ENCODE data around the gene PPP3CB. TPM values are rescaled to one million over a fixed set of nuclear protein-coding genes. Genes with fewer than 3 reads are reported as not detected.

PPP3CB gene
- total RNA-seq, 3 donors from 2014 or later (not counting 1 experiment from before 2014, with no cell fraction given), result 38.7 to 49.9 (median 41.2) TPM

- Mint-ChIP-seq H3K27me3 (ENCODE audit: low read depth in 2 of 2) (no peaks in the 10 kb centered on the region), H3K36me3 (no peaks in the 10 kb centered on the region), H3K4me3 (no peak overlapping the region), H3K9me3 (no peaks in the 10 kb centered on the region), H3K27ac (peak overlapping the region in 1 of 2 donors; percentile 59), H3K4me1 (peaks cover 5 to 9% of the 10 kb centered on the region in 2 donors)
- H3K27ac ChIP-seq (ENCODE audit: low read length), result no peak overlapping the region
- TF ChIP-seq CTCF (IDR thresholded peaks at IDR 0.05), result no peak
- no peak overlapping the region for H3K4me3 ChIP-seq (ENCODE audit: low read length)
- WGBS (ENCODE audit: insufficient coverage), result 47% methylated on average over 1 of the region's 2 CpGs
- no peaks in the 10 kb centered on the region for H3K9me3 ChIP-seq (ENCODE audit: control insufficient read depth, insufficient read depth, low read length)
- no peaks in the 10 kb centered on the region for H3K27me3 ChIP-seq (ENCODE audit: control insufficient read depth, insufficient read depth, low read length)
- DNase-seq, result peak in 1 of 2 donors; percentile 20
- H3K4me1 ChIP-seq (ENCODE audit: control insufficient read depth, insufficient read depth, low read length), result no peaks in the 10 kb centered on the region
- peak in 1 of 3 donors; percentile 70 for ATAC-seq
- H3K36me3 ChIP-seq (ENCODE audit: control insufficient read depth, insufficient read depth, low read length), result no peaks in the 10 kb centered on the region
- intact Hi-C loops (cut with micrococcal nuclease), result no loop called here
Observed at GRCh38 chr10:73537288-73537687, 41.5 kb upstream of the PPP3CB start.

- Histone ChIP-seq H3K4me3 (ENCODE audit: low read length) (no peak overlapping the region), H3K27me3 (ENCODE audit: control insufficient read depth, insufficient read depth, low read length) (no peaks in the 10 kb centered on the region), H3K4me1 (ENCODE audit: control insufficient read depth, insufficient read depth, low read length) (no peaks in the 10 kb centered on the region), H3K27ac (ENCODE audit: low read length) (no peak overlapping the region), H3K36me3 (ENCODE audit: control insufficient read depth, insufficient read depth, low read length) (no peaks in the 10 kb centered on the region), H3K9me3 (ENCODE audit: control insufficient read depth, insufficient read depth, low read length) (no peaks in the 10 kb centered on the region)
- H3K27me3 Mint-ChIP-seq (ENCODE audit: low read depth in 2 of 2), result no peaks in the 10 kb centered on the region
- no peaks in the 10 kb centered on the region for H3K36me3 Mint-ChIP-seq
- H3K4me3 Mint-ChIP-seq, result no peak overlapping the region
- DNase-seq, result no peak
- peaks cover 5 to 9% of the 10 kb centered on the region in 2 donors for H3K4me1 Mint-ChIP-seq
- intact Hi-C loops (cut with micrococcal nuclease), result no loop called here
- H3K27ac Mint-ChIP-seq, result no peak overlapping the region
- no CpG with 5 or more reads among the region's 1 CpG for WGBS (ENCODE audit: insufficient coverage)
- ATAC-seq, result no peak
- H3K9me3 Mint-ChIP-seq, result no peaks in the 10 kb centered on the region
- no peak for TF ChIP-seq CTCF (IDR thresholded peaks at IDR 0.05)
Observed at GRCh38 chr10:73534857-73535256, 39.0 kb upstream of the PPP3CB start.

GRCh38 chr10:73529089-73529832 is 33.4 kb upstream of the PPP3CB start:
- TF ChIP-seq CTCF (IDR thresholded peaks at IDR 0.05), result peak; percentile 79
- H3K27ac Mint-ChIP-seq, result no peak overlapping the region
- DNase-seq (peak; percentile 20 to 83), ATAC-seq (peak; percentile 81 to 96 (median 96))
- H3K36me3 ChIP-seq (ENCODE audit: control insufficient read depth, insufficient read depth, low read length), result no peaks in the 10 kb centered on the region
- H3K4me3 ChIP-seq (ENCODE audit: low read length), result no peak overlapping the region
- no peak overlapping the region for H3K27ac ChIP-seq (ENCODE audit: low read length)
- no peaks in the 10 kb centered on the region for H3K27me3 ChIP-seq (ENCODE audit: control insufficient read depth, insufficient read depth, low read length)
- no peaks in the 10 kb centered on the region for H3K36me3 Mint-ChIP-seq
- H3K4me3 Mint-ChIP-seq, result no peak overlapping the region
- intact Hi-C loops (cut with micrococcal nuclease), result loop anchor here (1.0 kb wide), 1 partner anchor 115 kb away; no protein-coding TSS in a partner anchor
- no peaks in the 10 kb centered on the region for H3K9me3 Mint-ChIP-seq
- WGBS (ENCODE audit: insufficient coverage), result 96% methylated on average over 4 of the region's 5 CpGs
- no peaks in the 10 kb centered on the region for H3K4me1 Mint-ChIP-seq
- no peaks in the 10 kb centered on the region for H3K27me3 Mint-ChIP-seq (ENCODE audit: low read depth in 2 of 2)
- no peaks in the 10 kb centered on the region for H3K4me1 ChIP-seq (ENCODE audit: control insufficient read depth, insufficient read depth, low read length)
- H3K9me3 ChIP-seq (ENCODE audit: control insufficient read depth, insufficient read depth, low read length), result no peaks in the 10 kb centered on the region

- Mint-ChIP-seq H3K9me3 (no peaks in the 10 kb centered on the region), H3K36me3 (no peaks in the 10 kb centered on the region), H3K4me3 (no peak overlapping the region), H3K27me3 (ENCODE audit: low read depth in 2 of 2) (no peaks in the 10 kb centered on the region), H3K27ac (no peak overlapping the region), H3K4me1 (no peaks in the 10 kb centered on the region)
- intact Hi-C loops (cut with micrococcal nuclease), result no loop called here
- no peaks in the 10 kb centered on the region for H3K36me3 ChIP-seq (ENCODE audit: control insufficient read depth, insufficient read depth, low read length)
- ATAC-seq (no peak), DNase-seq (no peak)
- no peaks in the 10 kb centered on the region for H3K9me3 ChIP-seq (ENCODE audit: control insufficient read depth, insufficient read depth, low read length)
- 100% methylated on average over 1 of the region's 1 CpG for WGBS (ENCODE audit: insufficient coverage)
- no peak overlapping the region for H3K27ac ChIP-seq (ENCODE audit: low read length)
- TF ChIP-seq CTCF (IDR thresholded peaks at IDR 0.05), result no peak
- H3K4me3 ChIP-seq (ENCODE audit: low read length), result no peak overlapping the region
- no peaks in the 10 kb centered on the region for H3K4me1 ChIP-seq (ENCODE audit: control insufficient read depth, insufficient read depth, low read length)
- no peaks in the 10 kb centered on the region for H3K27me3 ChIP-seq (ENCODE audit: control insufficient read depth, insufficient read depth, low read length)
Observed at GRCh38 chr10:73522263-73522662, 26.4 kb upstream of the PPP3CB start.

Data from natural killer cell (primary cell).